ENCODE data around the gene OR2S2. TPM values are rescaled to one million over a fixed set of nuclear protein-coding genes. Genes with fewer than 3 reads are reported as not detected.
A peak's percentile ranks its signal among the peaks of the same experiment; 100 is the strongest.

The OR2S2 gene
- total RNA-seq, 4 donors from 2014 or later: not detected

DNA sequence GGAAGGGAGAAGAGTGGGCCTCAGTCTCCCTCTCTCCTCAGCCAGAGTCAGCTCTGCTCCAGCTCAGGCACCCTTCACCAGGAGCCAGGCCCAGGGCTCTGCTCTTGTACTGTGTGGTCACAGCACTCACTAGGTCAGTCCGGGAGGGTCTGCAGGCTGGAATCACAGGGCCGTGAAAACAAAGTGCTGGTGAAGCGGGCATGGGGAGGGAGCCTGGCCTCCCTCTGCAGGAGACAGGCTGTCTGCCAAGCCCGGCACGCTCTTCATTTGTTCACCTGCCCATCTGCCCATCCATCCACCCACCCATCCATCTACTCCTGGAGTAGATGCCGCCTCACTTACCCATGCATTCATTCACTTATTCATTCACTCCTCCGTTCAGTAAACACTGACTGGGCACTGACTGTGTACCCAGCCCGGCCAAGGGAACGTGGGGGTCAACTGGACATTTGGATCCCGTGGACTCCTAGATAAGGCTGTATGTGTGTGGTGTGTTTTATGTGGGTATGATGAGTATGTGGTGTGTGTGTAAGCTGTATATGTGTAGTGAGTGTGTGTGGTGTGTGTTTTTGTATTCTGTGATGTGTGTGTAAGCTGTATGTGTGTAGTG lies 45.1 kb downstream of the OR2S2 start:
- 80 to 81% methylated on average over 5 to 9 of the region's 10 CpGs for WGBS, 2 donors
- Histone ChIP-seq H3K36me3 (no peaks in the 10 kb centered on the region), H3K27ac (no peak overlapping the region), H3K4me3 (no peak overlapping the region), H3K27me3 (no peaks in the 10 kb centered on the region), H3K4me1 (peaks cover 21 to 62% (median 29%) of the 10 kb centered on the region in 3 donors), H3K9me3 (no peaks in the 10 kb centered on the region)
- intact Hi-C loops (cut with DNase I): no loop called here
- no peak for DNase-seq
- TF ChIP-seq, protein P1, sequence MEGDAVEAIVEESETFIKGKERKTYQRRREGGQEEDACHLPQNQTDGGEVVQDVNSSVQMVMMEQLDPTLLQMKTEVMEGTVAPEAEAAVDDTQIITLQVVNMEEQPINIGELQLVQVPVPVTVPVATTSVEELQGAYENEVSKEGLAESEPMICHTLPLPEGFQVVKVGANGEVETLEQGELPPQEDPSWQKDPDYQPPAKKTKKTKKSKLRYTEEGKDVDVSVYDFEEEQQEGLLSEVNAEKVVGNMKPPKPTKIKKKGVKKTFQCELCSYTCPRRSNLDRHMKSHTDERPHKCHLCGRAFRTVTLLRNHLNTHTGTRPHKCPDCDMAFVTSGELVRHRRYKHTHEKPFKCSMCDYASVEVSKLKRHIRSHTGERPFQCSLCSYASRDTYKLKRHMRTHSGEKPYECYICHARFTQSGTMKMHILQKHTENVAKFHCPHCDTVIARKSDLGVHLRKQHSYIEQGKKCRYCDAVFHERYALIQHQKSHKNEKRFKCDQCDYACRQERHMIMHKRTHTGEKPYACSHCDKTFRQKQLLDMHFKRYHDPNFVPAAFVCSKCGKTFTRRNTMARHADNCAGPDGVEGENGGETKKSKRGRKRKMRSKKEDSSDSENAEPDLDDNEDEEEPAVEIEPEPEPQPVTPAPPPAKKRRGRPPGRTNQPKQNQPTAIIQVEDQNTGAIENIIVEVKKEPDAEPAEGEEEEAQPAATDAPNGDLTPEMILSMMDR (IDR thresholded peaks at IDR 0.05): no peak
- no peak for TF ChIP-seq POLR2A (IDR thresholded peaks at IDR 0.05)

- Histone ChIP-seq H3K4me3 (no peak overlapping the region), H3K4me1 (peaks cover 30 to 65% (median 39%) of the 10 kb centered on the region in 3 donors), H3K9me3 (no peaks in the 10 kb centered on the region), H3K27ac (peak overlapping the region in 2 of 4 donors; percentile 89 to 92), H3K36me3 (no peaks in the 10 kb centered on the region), H3K27me3 (no peaks in the 10 kb centered on the region)
- WGBS, 2 donors: 82 to 89% methylated on average over 7 to 9 of the region's 10 CpGs
- no peak for DNase-seq
- intact Hi-C loops (cut with DNase I): no loop called here
- TF ChIP-seq, protein P1 (IDR thresholded peaks at IDR 0.05): no peak
- TF ChIP-seq POLR2A (IDR thresholded peaks at IDR 0.05): no peak
These were observed 46.3 kb downstream of the OR2S2 start for GRCh38 chr9:35911690-35912089.

DNA sequence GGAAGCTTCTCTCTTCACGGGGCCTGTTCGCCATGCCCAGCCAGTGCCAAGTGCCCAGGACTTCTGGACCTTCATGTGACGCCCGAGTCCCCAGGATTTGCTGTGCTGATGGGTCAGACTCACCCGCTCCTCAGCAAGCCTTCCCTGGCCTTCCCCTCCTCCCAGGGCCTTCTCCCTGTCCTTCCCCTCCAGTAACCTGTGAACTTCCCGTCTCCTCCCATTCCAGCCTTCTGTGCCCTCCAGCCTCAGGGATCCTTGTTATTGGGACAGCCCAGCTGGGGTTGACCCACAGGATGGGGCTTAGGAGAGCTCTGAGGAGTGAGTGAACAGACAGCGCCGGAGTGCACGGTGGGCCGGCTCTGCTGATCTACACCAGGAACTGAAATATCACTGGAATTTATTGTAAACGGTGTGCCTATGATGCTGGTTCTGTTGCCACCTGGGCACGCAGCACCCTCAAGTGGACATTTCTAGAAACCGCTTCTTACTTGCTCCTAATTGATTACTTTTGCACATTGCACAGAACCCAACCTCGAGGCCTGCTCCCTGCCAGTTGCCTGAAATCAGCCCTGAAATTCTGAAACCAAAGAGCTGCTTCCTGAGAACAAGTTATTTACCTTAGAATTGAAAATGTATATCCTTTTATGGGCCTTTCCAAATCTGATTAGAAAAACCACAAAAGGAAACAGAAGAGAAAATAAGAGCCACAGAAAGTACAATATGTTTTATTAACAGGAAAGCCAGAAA lies 47.2 kb downstream of the OR2S2 start:
- Histone ChIP-seq H3K4me1 (peaks cover 39 to 74% (median 48%) of the 10 kb centered on the region in 3 donors), H3K4me3 (peak overlapping the region in 1 of 4 donors; percentile 10), H3K9me3 (no peaks in the 10 kb centered on the region), H3K27ac (peak overlapping the region; percentile 69 to 95 (median 90)), H3K36me3 (no peaks in the 10 kb centered on the region), H3K27me3 (no peaks in the 10 kb centered on the region)
- peak in 1 of 4 donors; percentile 18 for TF ChIP-seq POLR2A (IDR thresholded peaks at IDR 0.05)
- TF ChIP-seq, protein P1 (IDR thresholded peaks at IDR 0.05): peak in 5 of 6 experiments; percentile 26 to 60 (median 40)
- WGBS, 2 donors: 50 to 56% methylated on average over 13 of the region's 14 CpGs
- DNase-seq: no peak
- intact Hi-C loops (cut with DNase I): no loop called here

GRCh38 chr9:35909687-35910612 lies 48.0 kb downstream of the OR2S2 start:
- TF ChIP-seq, protein P1 (IDR thresholded peaks at IDR 0.05): no peak
- TF ChIP-seq POLR2A (IDR thresholded peaks at IDR 0.05): no peak
- Histone ChIP-seq H3K27ac (peak overlapping the region; percentile 69 to 95 (median 90)), H3K27me3 (peaks cover 0 to 5% (median 0%) of the 10 kb centered on the region in 4 donors), H3K36me3 (no peaks in the 10 kb centered on the region), H3K9me3 (no peaks in the 10 kb centered on the region), H3K4me1 (peaks cover 45 to 78% (median 56%) of the 10 kb centered on the region in 3 donors), H3K4me3 (peak overlapping the region in 1 of 4 donors; percentile 10)
- no peak for DNase-seq
- intact Hi-C loops (cut with DNase I): no loop called here
- WGBS, 2 donors: 91% methylated on average over 8 to 22 of the region's 34 CpGs
